Activated gamma-delta T cell treated with Interleukin-2 at 50 U/mL for 16 hours (primary cell): Measurements from ENCODE around the gene FBN3.

Source experiments
- DNase-seq: peaks from one replicate; pipeline ENCODE4 v3.0.0-alpha.2; 2020

Gene FBN3

DNA sequence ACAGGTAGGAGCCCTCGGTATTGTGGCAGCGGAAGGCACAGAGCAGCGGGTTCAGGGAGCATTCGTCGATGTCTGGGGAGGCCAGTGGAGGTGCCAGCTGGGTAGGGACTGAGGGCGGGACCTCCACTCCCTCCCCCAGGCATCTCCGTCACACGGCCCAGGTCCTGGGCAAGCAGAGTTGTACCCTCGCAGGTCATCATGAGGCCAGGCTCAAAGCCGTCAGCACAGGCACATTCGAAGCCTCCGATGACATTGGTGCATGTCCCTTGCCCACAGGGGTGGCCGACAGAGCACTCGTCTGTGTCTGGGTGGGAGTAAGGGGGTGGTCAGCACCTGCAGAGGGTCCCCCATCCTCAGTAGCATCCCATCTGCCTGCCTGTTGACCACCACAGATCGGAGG lies 61.5 kb downstream of the FBN3 start:
- DNase-seq: no peak

DNA sequence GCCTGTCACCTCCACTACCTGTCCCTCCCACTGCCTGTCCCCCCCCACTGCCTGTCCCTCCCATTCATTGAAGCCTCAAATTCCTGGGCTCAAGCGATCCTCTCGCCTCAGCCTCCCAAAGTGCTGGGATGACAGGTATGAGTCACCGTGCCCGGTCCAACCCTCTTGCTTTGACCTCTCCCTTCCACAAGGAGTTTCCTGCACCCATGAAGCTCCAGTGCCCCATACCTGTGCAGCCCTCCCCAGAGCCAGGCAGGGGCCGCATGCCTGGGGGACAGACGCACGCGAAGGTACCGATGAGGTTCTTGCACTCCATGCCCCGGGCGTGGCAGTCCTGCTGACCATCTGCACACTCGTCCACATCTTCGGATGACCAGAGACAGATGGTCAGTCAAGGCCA lies 62.5 kb downstream of the FBN3 start:
- no peak for DNase-seq

DNA sequence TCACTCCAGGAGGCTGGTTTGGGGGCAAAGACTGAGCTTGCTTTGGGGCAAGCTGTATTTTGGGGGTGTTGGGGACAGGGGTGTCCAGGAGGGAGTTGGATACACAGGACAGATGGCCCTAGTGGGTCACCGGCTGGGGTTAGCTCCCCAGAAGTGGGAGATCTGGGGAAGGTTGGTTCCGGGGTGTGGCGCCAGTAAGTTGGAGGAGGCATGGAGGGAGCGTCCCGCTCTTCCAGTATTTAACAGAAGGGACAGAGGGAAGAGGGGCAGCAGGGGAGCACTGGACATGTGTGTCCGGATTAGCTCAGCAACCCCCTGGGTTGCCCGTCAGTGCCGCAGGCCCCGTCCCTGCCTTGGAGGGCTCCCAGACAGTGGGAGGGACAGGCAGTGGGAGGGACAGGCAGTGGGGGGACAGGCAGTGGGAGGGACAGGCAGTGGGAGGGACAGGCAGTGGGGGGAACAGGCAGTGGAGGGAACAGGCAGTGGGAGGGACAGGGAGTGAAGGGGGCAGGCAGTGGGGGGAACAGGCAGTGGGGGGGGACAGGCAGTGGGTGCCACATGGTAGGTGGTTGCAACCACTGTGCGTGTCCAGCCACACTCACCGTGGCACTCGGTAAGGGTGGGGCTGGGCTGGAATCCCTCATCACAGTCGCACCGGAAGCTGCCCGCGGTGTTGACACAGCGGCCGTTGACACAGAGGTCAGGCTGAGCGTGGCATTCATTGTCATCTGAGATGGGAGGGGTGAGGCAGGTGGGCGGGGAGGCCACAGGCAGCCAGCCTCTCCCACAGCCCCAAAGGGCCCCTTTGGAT lies 63.6 kb downstream of the FBN3 start:
- no peak for DNase-seq

DNA sequence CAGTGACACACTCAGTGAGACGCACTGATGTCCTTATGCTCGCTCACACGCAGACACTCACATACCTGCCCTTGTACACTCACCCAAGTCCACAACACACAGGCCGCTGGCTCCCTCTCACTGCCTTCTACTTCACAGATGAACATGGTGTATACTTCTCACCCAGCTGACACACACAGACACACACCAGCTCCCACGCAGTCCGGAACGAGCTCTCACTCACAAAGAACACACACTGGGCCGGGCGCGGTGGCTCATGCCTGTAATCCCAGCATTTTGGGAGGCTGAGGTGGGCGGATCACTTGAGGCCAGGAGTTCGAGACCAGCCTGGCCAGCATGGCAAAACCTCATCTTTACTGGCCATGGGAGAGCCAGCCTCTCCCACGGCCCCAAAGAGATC lies 65.2 kb downstream of the FBN3 start:
- no peak for DNase-seq

DNA sequence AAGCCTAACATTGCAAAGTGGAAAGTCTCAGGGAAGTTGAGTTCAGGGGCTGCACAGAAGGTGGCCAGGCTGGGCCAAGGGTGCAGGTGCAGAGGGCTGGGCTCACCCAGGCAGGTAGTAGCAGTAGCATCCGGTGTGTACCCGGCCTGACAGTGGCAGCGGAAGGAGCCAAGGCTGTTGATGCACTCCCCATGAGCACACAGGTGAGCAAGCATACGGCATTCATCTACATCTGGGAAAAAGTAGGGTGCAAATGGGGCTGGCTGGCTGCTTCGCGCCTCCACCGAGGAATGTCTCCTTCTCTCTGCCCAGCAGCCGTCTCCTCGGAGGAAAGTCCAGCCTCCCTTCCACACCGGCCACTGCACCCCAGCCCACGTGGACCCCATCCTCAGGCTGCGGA lies 66.3 kb downstream of the FBN3 start:
- DNase-seq: no peak

DNA sequence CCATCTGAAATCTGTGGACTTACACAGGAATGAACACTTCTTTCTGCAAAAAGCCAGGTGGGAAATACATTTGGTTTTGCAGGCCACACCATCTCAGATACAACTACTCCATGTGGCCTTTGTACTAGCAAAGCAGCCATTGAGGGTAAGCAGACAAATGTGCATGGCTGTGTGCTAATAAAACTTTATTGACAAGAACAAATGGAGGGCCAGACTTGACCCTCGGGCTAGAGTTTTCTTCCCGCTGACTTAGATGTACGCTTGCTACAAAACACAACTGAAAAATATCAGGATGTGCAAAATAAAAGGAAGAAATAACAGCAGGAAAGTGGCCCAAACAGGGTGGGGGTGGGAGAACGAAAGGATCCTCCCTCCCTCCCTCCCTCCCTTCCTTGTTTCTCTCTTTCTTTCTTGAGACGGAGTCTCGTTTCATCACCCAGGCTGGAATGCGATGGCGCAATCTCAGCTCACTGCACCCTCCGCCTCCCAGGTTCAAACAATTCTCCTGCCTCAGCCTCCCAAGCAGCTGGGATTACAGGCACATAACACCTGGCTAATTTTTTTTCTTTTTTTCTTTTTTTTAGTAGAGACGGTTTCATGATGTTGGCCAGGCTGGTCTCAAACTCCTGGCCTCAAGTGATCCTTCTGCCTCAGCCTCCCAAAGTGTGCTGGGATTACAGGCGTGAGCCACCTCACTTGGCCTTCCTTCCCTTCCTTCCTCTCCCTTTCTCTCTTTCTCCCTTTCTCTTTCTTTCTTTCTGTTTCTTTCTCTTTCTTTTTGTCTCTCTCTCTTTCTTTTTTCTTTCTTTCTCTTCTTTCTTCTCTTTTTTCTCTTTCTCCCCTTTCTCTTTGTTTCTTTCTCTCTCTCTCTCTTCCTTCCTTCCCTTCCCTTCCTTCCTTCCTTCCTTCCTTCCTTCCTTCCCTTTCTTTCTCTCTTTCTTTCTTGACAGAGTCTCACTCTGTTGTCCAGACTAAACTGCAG lies 67.5 kb downstream of the FBN3 start:
- no peak for DNase-seq

DNA sequence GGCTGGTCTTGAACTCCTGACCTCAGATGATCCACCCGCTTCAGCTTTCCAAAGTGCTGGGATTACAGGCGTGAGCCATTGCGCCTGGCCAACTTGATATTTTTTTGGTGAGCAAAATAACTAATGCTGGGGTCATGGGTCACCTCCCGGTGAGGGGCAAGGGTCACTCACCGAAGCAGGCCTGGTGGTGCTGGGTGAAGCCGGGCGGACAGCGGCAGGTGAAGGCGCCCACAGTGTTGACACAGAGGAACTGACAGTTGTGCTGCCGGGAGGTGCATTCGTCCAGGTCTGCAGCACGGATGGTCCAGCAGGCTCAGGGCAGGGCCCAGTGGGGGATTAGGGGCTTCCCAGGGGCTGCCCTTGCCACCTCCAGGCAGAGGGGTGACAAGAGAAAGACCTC lies 68.6 kb downstream of the FBN3 start:
- no peak for DNase-seq

DNA sequence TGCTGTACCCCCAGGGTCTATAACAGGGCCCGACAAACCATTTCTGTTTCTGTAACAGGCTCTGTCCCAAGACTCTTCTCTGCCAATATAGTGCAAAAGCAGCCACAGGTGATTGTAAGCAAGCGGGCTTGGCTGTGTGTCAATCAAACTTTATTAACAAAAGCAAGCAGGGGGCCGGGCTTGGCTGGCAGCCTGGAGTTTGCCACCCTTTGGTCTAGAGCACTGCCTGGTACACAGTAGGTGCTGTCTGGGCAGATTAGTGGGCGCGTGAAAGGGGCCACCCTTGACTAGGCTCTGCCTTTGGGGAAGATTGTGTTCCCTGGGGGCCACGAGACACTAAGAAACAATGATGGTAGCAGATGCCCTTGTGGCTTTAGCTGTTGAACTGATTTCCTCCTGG lies 69.4 kb downstream of the FBN3 start:
- DNase-seq: no peak

DNA sequence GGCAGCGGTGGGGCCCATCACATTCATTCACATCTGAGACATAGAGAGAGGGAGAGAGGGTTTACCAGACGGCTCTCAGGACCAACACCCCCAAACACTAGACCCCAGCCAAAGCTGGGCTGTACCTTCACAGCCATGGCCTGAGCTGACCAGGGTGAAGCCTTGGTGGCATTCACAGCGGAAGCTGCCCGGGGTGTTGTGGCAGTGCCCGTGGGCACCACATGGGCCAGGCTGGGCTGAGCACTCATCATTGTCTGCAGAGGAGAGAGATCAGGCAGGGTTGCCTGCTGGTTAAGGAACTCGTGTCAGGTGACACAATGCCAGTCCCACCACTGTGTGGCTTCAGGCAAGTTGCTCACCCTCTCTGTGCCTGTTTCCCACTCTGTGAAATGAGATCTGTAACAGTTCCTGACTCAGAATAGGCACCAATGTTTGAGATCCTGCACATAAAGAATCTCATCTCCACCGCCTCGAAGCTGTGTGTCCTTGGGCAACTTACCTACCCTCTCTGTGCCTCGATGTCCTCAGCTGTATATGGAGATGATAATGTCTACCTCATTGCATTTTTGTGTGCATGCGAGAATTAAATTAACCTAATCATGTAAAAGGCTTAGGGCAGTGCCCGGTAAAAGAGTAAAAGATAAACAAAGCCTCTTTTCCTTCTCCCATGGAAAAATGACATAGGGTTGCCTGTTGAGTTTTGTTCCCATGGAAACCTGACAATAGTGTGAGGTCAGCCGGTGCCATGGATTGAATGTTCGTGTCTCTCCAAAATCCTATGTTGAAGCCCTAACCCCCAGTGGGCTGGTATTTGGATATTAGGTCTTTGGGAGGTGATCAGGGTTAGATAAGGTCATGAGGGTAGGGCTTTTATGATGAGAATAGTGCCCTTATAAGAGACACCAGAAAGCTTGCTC lies 74.0 kb downstream of the FBN3 start:
- DNase-seq: no peak

DNA sequence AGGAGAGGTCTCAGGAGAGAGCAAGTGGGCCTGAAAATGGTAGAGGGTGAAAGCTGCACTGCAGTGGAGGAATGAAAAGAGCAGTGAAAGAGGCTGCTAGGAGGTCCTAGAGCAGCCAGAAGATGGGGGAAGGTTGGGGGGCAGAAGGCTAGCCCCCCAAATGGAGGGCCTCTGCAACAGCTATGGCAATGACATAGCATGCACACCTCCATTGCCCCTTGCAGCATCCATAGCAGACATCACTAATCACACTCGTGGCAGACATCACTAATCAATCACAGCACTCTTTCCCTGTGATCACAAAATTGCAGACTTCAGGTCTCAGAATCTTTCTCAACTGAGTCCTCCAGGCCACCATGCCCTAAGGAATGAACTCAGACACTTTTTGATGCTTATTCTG lies 74.9 kb downstream of the FBN3 start:
- no peak for DNase-seq

DNA sequence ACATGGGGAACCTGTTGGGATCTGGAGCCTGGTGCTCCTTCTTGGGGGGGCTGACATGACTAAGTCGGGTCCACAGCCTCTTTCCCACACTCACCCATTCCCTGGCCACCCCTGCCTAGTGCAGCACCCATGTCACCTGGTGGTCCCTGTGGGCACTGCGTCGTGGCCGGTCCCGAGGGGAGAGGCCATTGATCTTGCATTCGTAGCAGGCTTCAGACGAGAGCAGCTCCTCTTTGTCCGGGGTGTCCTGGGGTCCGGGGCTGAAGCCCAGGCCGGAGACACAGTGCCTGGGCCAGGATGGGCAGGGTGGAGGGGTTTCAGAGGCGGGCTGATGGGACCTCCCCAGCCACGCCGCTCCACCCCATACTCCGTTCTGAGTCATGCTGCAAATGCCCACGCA lies 77.5 kb downstream of the FBN3 start:
- DNase-seq: no peak

DNA sequence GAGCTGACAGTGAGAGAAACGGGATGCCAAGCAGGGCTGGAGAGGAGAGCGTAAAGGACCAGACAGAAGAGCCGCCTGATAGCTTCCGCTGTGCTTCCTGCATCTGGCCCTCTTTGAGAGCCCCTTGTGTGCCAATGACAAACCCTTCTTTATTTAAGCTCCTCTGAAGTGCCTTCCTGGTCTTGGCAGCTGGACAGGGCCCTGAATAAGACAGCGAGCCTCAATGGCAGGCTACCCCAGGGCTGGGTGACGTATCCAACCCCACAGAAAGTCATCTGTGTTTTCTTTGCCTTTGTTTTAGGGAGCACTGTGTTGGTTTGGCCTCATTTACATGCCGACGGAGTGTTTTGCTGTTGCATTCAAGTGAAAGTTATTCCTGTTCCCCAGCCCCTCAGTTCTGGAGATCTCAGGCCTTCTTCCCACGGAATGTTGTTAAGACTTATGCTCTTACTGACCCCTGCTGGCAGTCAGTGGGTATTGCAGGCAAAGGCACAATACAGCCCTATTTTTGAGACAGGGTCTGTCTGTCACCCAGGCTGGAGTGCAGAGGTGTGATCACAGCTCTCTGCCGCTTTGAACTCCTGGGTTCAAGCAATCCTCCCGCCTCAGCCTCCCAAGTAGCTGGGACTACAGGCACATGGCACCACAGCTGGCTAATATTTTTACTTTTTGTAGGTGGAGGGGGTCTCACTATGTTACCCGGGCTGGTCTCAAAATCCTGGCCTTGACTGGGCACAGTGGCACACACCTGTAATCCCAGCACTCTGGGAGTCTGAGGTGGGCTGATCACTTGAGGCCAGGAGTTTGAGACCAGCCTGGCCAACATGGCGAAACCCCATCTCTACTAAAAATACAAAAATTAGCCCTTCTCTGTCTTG lies 80.1 kb downstream of the FBN3 start:
- no peak for DNase-seq

DNA sequence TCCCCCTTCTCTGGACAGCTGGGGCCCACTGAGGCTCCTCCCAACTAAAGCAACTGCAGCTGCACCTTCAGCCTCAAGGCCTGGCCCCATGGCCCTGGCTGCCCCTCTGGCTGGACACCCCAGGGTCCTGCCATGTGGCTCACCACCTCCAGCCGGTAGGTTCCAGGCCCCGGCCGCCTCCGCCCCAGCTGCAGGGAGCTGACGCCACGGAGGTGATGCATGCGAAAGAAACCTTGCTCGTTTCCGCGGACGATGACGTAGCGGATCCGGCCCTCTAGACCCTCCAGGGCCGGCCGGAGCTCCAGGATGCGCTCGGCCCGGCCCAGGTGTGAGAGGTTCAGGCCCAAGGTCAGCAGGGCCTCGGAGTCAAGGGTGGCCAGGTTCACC lies 83.5 kb downstream of the FBN3 start:
- no peak for DNase-seq

DNA sequence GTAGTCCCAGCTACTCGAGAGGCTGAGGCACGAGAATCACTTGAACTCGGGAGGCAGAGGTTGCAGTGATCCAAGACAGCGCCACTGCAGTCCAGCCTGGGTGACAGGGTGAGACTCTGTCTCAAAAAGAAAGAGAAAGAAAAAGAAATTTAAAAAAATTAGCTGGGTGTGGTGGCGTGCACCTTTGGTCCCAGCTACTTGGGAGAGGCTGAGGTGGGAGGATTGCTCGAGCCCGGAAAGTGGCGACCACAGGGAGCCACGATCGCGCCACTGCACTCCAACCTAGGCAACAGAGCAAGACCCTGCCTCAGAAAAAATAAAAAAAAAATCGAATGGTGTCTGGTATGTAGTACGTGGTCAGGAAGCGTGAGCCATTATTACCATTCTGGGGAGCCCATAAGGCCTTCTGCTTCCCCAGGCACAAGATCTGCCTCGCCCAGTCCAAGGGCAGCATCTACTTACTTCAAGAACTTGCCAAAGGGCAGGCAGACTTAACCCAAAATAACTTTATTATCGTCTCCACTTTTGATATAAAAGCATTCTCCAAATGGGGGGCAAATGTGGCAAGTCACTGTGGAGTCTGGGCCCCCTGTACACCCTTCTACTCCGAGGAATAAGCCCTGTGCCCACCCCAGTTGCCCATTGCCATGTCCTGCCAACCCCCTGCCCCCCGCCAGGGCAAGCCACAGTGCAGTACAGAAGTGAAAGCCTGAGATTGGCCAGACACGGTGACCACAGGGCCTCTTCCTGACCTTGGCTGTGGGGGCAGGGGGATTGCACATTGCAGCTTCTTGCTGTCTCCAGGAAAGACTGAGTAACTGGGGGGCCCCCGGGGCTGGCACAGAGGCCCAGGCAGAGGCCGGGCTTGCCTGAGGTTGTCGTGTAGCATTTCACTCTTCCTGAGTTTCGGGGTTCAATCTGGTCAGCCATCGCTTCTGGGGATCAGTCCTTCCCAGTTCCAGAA lies 84.2 kb downstream of the FBN3 start:
- no peak for DNase-seq

DNA sequence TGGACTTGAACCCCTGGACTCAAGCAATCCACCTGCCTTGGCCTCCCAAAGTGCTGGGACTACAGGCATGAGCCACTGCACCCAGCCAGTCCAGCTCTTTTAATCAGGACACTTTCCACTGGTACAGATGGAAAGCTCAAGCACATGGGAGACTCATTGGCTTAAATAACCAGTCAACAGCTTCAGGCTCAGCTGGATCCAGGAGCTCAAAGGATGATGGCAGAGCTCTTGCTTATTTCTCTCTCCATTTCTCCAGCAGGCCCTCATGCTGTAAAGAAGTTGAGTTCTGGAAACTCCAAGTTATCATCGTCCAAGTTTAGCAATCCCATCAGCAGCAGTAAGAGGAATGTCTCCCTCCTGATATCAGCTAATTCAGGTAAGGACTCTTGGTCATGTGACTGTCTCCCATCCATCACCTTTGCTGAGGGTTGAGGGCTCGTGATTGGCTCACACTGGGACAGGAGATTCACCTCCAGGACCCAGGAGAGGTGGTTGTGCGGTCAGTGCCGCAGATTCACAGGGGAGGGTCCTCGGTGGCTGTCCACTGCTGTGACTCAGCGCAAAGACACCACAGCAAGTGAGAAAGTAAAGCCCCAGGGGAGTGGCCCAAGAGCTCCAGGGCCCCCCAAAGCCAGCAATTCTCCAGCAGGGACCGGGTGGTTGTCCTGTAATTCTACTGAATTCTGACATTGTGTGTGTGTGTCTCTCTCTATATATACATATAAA lies 91.7 kb downstream of the FBN3 start:
- no peak for DNase-seq

DNA sequence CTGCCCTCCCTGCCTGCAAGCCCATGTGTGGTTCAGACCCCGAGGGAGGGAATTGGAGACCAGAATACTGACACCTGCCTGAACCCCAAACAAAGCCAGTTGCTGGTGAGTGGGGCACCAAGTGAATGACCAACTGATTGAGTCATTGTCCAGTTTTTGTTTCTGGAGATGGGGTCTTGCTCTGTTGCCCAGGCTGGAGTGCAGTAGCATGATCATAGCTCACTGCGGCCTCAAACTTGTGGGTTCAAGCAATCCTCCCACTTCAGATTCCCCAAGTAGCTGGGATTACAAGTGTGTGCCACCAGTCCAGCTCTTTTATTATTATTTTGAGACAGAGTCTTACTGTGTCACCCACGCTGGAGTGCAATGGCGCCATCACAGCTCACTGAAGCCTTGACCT lies 92.9 kb downstream of the FBN3 start:
- no peak for DNase-seq

DNA sequence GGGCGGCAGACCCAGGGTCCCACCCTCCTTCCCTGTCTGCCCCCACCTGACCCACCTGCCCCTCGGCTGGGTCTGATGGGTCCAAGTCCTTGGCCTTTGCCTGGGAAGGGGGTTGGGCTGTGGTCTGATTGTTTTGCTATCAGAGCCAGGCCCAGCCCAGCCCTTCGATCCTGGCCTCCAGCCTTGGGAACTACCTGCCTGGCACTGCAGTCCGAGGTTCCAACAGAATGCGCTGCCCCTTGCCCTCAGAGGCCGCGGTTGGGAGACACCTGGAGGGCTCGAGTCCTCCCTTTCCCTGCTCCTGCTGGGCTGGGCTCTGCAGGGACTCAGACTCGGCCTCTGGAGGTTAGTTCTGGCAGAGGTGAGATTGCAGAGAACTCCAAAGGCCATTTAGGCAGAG lies 95.2 kb downstream of the FBN3 start:
- no peak for DNase-seq

DNA sequence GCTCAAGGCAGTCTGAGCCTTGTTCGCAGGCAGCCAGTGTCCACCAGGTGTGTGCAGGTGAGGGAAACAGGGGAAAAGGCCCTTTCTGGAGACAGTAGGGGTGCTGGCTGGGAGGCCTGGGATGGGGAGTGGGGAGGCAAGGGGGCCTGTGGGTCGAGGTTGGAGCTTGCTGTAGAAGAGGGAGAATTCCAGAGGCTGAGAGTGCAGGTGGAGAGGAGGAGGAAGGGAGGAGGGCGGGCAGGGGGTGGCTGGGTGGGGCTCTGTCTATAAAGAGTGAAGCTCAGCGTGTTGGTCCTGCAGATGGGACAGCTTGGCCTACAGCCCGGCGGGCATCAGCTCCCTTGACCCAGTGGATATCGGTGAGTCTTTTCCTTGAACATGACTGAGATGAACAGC lies 96.9 kb downstream of the FBN3 start, which contains the start of gene CCL25:
CCL25 (plus strand) TSS at position 297 of the 396 bp plus-strand sequence. CDS start 290 bp downstream, outside the sequence.
- DNase-seq: no peak

DNA sequence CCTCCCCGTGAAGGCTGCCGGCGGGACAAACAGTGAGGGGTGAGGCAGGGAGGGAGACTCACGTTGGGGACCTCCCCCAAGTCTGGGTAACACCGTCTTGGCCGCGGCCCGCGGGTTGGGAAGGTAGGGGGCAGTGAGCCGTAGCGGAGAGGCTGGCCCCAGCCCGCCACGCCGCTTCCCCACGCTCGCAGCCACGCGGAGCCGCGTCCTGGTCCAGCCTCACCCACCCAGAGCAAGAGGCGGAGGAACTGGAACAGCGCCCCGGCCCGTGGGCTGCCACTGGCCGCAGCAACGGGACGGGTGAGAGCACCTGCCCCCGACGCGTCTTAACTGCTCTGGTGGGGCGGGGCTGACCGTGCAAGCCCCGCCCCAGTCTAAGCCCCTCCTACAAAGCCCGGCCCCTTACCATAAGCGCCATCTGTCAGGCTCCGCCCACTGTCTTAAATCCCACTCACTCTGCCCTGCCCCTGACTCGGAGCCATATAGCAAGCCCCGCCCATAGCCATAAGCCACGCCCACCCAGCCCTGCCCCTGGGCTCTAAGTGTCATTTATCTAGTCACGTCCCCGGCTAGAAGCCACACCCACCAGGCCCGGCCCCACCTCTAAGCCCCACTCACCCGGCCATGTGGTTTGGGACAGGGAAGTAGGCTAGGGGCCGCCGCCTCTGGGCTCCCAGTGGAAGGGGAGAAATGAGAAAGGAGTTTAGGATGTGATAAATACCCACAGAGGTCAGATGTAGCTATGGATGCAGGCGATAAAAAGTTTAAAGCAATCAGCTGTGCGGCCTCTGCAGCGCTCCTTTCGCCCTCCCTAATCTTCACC lies 98.9 kb downstream of the FBN3 start:
- peak; percentile 74 for DNase-seq
